Measurements from ENCODE around the gene ZNF394.

ZNF394 gene

GRCh38 chr7:99447943-99448342 is 52.1 kb downstream of the ZNF394 start:
- peak in 2 of 3 donors; percentile 11 to 13 for DNase-seq

- no peak for DNase-seq
Observed at GRCh38 chr7:99446096-99446495, 54.0 kb downstream of the ZNF394 start.
